HG03378 (cell line): ENCODE data around the gene TTC13.
A peak's percentile ranks its signal among the peaks of the same experiment; 100 is the strongest.
"Not testable (repeated sequence)": the region's sequence is repeated elsewhere in the genome, so short reads cannot be mapped to it uniquely, and the experiment has no call there.

Source experiments
- ATAC-seq: cut with Tn5 transposase; IDR thresholded peaks from one replicate; pipeline ENCODE4 v1.9.1; 2021; ENCODE audit warnings: mild to moderate bottlenecking, moderate library complexity; ENCODE audit not compliant: unreplicated experiment

Gene TTC13

DNA sequence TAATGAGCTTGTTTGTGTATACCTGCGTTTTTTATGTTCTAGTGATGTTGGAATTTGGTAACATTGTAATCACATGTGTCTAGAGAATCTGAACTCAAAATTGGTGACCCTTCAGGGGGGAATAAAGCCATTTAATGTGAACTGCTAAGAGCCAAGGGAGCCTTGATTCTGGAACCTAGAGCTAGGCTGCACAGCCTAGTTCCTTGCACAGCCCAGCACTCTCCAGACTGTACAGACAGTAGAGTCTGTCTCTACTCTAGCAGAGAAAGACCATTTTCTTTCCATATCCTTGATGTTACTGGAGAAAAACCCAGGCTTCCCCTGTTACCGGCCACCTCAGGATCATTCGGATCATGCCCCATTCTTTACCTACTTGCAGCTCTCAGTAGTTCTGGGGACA lies 8.8 kb upstream of the TTC13 start:
- ATAC-seq: no peak

DNA sequence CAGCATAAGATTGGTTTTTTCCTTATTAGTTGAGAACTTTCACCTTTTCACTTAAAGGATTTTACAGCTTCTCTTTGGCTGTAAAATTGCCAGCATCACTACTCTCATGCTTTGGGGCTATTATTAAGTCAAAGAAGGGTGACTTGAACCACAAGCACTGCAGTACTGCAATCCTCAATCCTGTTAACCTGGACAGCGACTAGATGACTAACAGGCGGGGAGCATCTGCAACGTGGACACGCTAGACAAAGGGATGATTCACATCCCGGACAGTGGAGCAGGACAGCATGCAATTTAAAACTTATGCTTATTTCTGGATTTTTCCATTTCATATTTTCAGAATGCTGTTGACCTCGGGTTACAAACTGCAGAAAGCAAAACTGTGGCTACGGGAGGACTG lies 8.3 kb upstream of the TTC13 start:
- ATAC-seq: no peak

DNA sequence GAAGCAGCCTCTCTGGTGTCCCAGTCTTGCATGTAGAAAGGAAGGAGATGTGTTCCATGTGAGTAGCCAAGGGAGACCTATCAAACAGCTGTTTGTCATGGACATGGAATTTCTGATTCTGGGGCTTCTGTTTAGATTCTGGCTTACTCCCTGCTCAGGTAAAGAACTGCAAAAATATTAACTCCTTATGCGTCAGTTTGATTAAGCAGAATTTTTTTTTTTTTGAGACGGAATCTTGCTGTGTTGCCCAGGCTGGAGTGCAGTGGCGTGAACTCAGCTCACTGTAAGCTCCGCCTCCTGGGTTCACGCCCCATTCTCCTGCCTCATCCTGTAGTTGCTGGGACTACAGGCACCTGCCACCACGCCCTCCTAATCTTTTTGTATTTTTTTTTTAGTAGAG lies 7.0 kb upstream of the TTC13 start:
- ATAC-seq: no peak

DNA sequence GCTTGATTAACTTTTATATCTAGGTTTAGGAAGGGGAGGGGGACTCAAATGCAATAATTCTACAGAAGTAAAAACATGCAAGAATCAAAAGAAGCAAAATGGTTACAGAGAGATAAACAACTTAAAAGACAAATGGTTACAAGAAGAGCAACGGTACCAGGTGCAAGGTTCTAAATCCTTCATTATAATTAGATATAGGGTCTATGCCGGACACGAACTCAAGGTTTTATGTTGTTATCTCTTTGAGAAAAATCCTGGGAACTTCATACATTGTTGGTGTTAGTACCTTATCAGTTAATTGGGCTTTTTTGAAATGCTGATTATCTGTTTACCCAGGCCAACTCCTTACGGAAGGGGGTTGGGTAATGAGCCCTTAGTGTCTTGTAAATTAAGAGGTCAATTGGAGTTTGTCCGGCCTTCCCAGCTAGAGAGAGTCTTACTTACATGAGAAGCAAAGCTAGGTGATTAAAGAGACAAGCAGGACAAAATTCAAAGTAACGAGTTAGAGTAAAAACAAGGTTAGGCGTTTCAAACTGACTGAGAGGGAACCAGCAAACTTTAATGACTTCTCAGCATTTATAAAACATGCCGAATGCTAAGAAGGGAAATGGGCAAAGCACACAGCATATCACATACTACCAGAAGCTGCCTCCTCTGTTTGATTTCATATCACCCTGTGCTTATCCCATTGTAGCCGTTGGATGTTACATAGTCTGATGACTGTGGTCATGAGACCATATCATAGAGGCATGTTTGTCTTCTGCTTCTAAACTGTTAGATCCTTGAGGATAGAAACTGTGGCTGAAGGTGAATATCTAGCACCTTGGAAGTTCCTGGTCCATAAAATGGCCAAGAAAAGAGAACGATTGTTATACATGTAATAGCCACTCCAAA lies 6.2 kb upstream of the TTC13 start:
- not testable (repeated sequence) for ATAC-seq

DNA sequence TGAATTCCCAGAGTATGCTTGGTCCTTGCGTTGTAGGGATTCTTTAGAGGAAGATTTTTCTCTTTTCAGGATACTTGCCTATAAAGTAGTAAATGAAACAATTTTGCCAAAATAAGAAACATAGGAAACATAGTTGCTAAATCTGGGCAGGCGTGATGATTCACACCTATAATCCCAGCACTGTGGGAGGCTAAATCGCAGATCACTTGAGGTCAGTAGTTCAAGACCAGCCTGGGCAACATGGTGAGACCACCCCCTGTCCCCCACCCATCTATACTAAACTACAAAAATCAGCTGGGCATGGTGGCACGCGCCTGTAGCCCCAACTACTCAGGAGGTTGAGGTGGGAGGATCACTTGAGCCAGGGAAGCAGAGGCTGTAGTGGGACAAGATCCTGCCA lies 5.2 kb upstream of the TTC13 start:
- ATAC-seq: no peak

DNA sequence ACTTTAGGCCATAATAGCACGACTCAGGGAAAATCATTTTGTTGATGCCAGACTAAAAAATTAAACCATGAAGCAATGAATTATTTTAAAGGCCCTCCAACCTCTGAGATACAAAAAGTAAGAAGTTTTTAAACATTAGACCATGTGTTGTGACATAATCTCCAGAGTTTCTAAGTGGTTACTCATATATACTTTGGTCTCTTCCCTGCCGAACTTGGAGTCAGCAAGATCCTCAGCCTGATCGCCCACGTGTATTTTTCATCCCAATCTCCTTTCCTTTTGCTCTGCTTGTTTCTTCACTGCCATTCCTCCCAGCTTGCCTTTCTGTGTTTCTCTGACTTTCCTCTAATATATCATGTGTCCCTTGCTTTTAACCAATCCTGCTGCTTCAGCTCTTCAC lies 4.0 kb upstream of the TTC13 start:
- ATAC-seq: no peak

DNA sequence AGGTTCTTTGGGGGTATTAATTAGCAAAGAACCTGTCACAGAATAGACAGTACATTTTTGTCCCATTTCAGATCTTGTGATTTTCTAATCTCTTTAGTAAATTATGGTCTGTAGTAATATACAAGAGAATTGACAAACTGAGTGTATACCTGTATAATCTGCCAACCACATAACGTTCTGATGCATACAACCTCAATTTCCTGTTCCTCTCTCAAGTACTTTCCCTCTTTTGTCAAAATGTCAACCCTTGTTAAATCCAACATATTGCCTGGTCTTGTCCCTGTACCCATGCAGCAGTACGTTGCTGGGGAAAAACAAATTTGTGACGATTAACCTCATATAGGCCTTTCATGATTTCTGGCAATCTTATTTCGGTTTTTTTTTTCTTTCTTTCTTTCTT lies 1.3 kb upstream of the TTC13 start:
- ATAC-seq: no peak

DNA sequence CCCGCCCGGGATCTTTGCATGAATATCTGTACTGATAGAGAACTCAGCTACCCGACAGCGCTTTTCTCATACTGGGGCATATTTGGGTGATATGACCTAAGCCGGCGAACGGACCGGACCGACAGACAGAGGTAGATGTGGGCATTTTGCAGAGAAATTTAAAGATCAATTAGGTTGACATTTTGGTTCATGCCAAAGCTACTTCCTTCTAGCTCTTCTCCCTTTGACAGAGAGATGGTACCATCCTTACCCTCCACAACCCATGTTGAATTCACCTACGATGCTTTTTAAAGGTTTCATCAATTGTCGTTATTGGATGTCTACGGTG lies 692 bp upstream of the TTC13 start:
- no peak for ATAC-seq

DNA sequence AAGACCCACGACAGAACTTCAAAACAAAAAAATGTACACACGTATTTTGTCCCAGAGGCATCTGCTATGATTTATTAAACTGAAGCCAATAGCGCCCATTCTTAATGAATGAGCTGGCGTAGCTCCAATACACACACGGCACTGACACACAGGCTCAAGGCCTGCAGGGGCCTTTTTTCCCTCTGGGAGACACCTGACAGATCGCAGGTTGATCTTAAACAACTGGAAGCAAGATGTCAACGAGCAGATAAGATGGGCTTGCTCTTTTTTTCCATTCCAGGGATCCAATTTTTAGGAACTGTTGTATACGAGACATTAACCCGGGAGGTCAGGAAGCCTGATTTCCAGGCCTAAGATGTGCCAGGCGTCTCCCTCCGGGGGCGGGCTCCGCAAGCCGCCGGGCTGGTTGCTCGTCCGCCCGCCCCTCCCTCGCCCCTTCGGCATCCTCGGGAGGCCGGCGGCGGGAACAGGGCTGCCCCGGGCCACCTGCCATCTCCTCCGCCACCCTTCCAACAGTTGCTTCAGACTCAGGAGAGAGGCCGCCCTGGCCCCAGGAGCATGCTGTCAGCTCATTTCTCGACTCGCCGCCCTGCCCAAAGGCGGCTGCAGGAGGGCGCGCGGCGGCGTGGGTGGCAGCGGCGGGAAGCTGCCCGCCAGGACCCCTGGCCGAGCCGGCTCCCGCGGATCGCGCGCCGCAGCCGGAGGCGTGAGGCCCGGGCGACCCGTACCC lies 735 bp downstream of the TTC13 start:
- ATAC-seq: no peak

DNA sequence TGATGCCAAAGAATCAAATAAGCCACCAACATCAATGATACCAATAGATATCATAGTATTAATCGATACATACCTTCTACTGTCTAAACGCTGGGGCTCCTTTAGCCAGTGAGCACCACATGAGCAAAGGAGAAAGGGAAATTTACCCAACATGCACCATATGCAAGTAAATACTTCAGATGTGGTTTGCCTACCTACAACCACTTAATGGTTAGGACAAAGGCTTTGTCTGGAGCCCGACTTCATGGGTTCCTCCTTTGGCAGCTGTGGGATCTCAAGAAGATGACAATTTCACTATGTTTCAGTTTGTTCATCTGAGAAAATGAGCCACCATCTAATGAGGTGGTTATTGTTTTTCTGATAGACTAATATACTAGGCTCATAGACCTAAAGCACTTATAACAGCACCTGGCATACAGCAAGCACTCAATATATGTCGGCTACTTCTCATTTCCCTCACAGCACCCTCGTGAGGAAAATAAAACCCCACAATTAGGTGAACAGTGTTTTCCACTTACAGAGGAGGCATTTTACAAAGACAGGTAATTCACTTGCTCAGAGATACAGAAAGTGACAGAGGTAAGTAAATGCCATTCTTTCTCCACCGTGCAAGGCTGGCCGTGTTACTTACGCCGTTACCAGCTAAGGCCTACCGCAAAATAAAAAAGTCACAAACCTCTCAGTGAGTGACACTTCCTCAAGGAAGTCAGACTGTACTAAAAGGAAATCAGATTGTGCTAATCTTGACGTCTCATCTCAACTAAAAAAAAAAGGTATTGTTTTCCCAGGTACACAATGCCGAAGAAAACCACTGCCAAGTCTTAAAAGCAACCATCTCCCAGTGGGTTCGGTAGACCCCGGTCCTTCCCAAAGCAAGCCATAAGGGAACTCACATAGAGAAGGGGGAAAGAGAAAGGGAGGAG lies 1.6 kb downstream of the TTC13 start:
- no peak for ATAC-seq

DNA sequence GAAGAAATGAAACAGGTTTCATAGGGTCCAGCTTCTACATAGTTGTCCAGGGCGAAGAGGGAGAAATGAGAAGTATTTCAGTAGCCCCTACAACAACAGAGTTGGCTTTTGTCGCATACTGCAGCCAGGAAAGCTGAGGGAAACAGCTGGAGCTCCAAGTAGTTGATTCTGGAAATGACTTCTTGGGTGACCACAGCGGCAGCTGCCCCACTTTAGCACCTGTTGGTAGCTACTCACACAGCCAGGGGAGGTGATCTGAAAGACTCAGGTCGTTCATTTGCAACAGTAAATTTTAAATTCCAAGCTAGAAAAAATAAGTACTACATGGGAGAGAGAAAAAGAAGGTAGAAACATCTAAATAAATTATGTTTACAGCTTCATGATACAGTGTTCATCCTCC lies 2.3 kb downstream of the TTC13 start:
- ATAC-seq: no peak

DNA sequence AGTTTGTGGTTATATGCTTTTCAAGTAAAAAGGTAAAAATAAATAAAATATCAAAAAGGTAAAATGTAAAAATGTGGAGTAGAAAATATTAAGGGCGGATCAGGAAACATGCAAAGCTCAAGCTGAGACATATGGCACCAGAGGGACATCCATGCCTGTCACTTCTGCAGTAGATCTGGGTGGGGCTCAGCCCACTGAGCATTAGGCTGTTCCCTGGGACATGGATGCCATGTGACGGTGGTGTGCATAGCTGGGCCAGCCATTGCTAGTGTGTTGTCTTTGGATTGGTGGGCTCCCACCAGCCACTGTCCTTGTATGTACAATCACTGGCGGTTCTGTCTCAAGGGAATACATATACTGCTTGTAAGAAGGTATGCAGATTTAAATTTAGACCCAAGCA lies 3.0 kb downstream of the TTC13 start:
- ATAC-seq: no peak

DNA sequence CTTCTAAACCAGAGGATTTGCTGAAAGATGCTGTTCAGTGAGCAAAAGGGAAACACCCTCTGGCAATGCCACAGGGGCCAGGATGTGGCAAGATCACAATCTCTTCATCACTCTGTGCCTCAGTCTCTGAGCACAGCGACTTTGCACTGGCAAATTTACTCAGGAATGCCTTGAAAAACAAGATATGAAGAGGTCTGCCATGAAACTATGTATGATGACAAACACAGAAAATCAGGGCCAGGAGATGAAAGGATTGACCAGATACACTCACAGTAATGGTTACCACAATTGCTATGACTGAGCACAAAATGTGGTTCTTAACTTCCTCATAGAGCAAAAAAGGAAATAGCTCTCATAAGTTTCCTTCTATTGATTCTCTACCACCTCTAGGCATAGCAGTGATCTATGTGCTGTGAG lies 5.8 kb downstream of the TTC13 start:
- peak; percentile 82 for ATAC-seq

DNA sequence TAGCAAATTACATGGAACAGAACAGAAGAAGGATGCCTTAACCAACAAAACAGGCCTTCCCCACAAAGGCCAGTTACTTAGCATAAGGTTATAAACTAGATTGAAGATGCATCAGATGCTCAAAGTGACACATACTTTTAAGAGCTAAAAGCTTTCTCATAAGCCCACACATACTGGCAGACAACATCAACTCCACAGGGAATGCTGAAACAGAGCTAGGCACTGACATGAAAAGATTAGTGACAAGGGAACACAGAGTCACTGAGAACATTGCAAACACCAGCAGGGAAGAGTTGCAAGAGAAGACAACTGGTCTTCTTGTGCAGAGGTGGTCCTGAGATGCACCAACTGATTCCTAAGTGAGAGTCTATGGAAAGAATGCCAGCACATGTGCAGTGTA lies 6.9 kb downstream of the TTC13 start:
- ATAC-seq: no peak

DNA sequence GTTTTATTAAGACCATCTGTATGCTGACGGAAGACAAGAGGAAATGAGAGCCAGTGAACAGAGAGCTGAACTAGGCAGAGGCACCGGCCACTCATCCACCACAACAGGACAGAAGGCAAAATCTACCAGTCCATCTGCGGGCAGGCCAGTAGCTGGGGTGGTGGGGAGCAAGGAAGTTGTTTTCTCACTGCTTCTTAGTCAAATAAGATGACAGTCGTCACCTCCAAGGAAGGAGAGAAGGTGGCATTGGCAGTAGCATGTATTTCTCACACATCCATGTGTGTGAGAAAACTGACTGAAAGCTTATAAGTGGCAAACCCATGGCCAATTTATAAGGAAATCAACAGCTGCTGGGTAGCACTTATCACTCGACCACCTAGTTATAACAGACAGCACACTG lies 8.2 kb downstream of the TTC13 start:
- no peak for ATAC-seq

DNA sequence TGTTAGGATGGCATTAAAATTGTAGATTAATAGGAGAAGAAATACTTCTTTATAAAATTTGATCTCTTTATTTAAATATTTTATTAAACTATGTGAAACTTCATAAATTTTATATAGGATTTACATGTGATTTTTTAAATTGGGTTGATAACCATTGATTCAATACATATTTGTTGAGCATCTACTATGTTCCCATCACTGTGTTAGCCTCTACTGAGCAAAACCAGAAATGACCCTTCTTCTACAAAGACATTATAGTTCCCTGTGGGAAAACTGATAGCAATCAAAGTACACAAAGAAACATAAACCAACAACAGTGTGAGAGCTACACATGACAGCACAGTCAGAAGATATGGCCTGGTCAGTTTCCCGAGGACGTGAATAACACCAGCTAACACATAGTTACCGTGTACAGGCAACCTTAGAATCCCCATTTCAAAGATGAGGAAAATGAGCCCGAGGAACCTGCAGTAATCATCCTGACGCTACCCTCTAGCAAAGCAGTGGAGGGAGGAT lies 12.2 kb downstream of the TTC13 start:
- ATAC-seq: no peak

DNA sequence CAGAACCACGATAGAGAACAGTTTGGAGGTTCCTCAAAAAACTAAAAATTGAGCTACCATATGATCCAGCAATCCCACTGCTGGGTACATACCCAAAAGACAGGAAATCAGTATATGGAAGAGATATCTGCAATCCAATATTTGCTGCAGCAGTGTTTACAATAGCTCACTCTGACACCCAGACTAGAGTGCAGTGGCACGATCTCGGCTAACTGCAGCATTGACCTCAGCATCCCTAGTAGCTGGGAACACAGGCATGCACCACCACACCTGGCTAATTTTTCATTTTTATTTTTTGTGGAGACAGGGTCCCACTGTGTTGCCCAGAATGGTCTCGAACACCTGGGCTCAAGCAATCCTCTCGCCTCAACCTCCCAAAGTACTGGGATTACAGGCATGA lies 13.1 kb downstream of the TTC13 start:
- ATAC-seq: no peak

DNA sequence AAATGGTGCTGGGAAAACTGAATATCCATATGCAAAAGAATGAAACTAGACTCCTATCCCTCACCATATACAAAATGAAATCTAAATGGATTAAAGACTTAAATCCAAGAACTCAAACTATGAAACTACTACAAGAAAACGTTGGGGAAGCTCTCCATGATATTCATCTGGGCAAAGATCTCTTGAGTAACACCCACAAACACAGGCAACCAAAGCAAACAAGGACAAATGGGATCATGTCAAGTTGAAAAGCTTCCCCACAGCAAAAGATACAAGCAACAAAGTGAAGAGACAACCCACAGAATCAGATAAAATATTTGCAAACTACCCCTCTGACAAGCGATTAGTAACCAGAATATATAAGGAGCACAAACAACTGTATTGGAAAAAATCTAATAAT lies 13.8 kb downstream of the TTC13 start:
- ATAC-seq: no peak

DNA sequence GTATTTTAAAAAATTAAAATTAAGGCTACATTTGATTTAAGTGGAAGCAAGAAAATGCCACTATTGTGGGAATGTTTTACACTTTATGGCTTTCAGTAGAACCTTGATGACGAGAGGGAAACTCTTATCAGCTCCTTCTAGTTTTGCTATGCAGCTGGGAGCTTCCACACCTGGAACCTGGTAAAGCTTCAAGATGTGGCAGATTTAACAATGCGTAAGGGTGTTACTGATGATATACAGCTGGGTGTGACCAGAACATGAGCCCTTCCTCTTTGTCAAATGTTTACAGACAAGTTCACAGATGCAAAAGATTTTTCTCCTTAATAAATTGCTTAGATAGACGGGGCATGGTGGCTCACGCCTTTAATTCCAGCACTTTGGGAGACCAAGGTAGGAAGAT lies 20.3 kb downstream of the TTC13 start:
- ATAC-seq: no peak

DNA sequence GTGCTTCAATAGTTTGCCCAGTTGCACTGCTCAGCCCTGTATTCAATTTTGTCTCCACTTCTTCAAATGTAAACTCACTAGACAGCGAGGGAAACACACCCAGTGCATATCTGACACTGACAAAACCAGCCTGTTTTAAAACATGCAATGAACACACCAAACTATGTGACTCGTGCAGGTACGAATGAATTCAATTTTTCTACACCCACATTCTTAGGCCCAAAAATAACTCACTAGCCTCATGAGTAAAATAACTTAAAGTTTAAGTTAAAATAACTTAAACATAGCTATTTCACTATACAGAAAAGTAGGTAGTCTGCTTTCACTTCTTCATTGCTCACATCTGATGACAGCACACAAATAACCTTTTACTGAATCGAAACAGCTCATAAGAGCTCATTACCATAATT lies 21.1 kb downstream of the TTC13 start:
- ATAC-seq: peak; percentile 74

DNA sequence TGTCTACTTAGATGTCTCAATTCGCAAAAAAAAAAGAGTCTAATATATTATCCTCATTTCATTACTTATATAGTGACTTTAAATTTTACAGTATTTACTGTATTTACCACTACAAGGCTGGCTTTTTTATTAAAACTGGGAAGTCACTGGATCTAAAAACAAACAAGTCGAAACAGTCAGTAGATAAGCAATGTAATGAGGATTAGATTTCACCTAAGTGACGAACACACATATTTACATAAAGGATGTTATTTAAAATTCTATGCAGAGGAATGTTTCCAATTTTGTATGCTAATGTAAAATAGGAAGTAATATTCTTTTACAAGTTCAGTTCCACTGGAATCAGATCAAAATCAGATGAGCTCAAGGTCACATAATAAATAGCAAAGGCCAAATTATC lies 28.3 kb downstream of the TTC13 start:
- ATAC-seq: no peak
